AG04449 (cell line): ENCODE results near the gene TCEA3.
A peak's percentile ranks its signal among the peaks of the same experiment; 100 is the strongest.

Source experiments
- CTCF ChIA-PET: fragments of 350-600 bp; formaldehyde crosslinking; extraction: SDS; loops from one replicate; lab custom pipeline; 2021; ENCODE audit warnings: antibody characterized with exemption; lab: Yijun Ruan, JAX
- POLR2A ChIA-PET: fragments of 400-600, 350-600 bp; formaldehyde crosslinking; extraction: SDS; loops from one replicate; lab custom pipeline; 2020; ENCODE audit warnings: antibody characterized with exemption, inconsistent platforms; lab: Yijun Ruan, JAX
- DNase-seq: peaks from one replicate; pipeline ENCODE4 v3.0.0-alpha.2; 2010; ENCODE audit warnings: low read depth, low spot score
- H3K4me3 ChIP-seq: 2 replicates; pipeline ENCODE4 v1.5.1; 2011; ENCODE audit warnings: low read depth, mild to moderate bottlenecking, control low read depth, low read length
- CTCF ChIP-seq: IDR thresholded peaks from one replicate; pipeline ENCODE4 v1.5.1; 2011; ENCODE audit warnings: mild to moderate bottlenecking, moderate library complexity, low read length, control low read depth, inconsistent platforms; ENCODE audit not compliant: insufficient read depth; ENCODE audit errors: missing control alignments

Gene TCEA3

GRCh38 chr1:23424293-23425192, at the start of gene TCEA3:
Gene TCEA3, minus strand, starts transcription at chr1:23424748. Its CDS starts 115 bp downstream, at chr1:23424633.
- DNase-seq = no peak
- peak within 1 kb of the TSS; percentile 70 for H3K4me3 ChIP-seq
- CTCF ChIA-PET = interaction anchor here (0.9 to 5.6 kb wide), 6 partner anchors 11 to 213 kb away, joined by 3 to 43 read pairs (median 4); no protein-coding TSS in a partner anchor
- no peak for TF ChIP-seq CTCF
- POLR2A ChIA-PET = interaction anchor here (0.7 to 1.2 kb wide), 3 partner anchors 39 to 80 kb away, joined by 4 to 6 read pairs (median 5); partner anchors contain the start of genes ASAP3 and HNRNPR

GRCh38 chr1:23473037-23473800, 48.7 kb upstream of the TCEA3 start:
- no peak overlapping the region for H3K4me3 ChIP-seq
- no peak for TF ChIP-seq CTCF
- POLR2A ChIA-PET = interaction anchor here (1.1 kb wide), 1 partner anchor 65 kb away, joined by 4 read pairs; no protein-coding TSS in a partner anchor
- no peak for DNase-seq
- CTCF ChIA-PET = interaction anchor here (1.3 to 3.0 kb wide), 2 partner anchors 9 to 67 kb away, joined by 3 to 11 read pairs; no protein-coding TSS in a partner anchor

GRCh38 chr1:23472351-23473036, 47.9 kb upstream of the TCEA3 start:
- POLR2A ChIA-PET = no interaction called here
- CTCF ChIA-PET = interaction anchor here (1.3 to 3.0 kb wide), 2 partner anchors 9 to 67 kb away, joined by 3 to 11 read pairs; no protein-coding TSS in a partner anchor
- no peak for DNase-seq
- no peak overlapping the region for H3K4me3 ChIP-seq
- TF ChIP-seq CTCF = no peak

GRCh38 chr1:23471473-23472075, 47.0 kb upstream of the TCEA3 start:
- POLR2A ChIA-PET = no interaction called here
- TF ChIP-seq CTCF = no peak
- H3K4me3 ChIP-seq = no peak overlapping the region
- CTCF ChIA-PET = interaction anchor here (1.6 kb wide), 1 partner anchor 9 kb away, joined by 4 read pairs; no protein-coding TSS in a partner anchor
- DNase-seq = no peak

GRCh38 chr1:23470282-23471070, 45.9 kb upstream of the TCEA3 start:
- no peak overlapping the region for H3K4me3 ChIP-seq
- TF ChIP-seq CTCF = no peak
- ChIA-PET POLR2A (no interaction called here), CTCF (interaction anchor here (1.3 to 1.6 kb wide), 2 partner anchors 11 to 164 kb away, joined by 3 to 4 read pairs; no protein-coding TSS in a partner anchor)
- no peak for DNase-seq
